Measurements from ENCODE around the gene R3HDM2.

R3HDM2 gene

DNA sequence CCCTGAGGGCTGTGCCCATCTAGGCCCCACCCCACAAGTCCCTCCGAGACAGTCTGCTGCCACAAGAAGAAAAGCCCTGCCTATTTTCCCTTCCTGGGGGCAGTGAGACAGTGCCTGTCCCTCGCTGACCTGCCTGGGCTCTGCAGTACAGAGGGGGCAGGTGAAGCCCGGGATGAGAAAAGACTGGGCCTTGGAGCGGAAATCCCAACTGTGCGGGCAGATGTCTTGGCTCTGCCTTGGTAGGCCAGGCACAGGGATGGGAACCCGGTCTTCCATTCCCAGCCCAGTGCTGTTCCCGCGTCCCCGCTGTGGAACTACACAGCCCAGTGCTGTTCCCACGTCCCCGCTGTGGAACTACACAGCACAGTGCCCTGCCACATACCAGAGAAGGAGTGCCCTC is 227.1 kb downstream of the R3HDM2 start:
- TF ChIP-seq, protein P1, sequence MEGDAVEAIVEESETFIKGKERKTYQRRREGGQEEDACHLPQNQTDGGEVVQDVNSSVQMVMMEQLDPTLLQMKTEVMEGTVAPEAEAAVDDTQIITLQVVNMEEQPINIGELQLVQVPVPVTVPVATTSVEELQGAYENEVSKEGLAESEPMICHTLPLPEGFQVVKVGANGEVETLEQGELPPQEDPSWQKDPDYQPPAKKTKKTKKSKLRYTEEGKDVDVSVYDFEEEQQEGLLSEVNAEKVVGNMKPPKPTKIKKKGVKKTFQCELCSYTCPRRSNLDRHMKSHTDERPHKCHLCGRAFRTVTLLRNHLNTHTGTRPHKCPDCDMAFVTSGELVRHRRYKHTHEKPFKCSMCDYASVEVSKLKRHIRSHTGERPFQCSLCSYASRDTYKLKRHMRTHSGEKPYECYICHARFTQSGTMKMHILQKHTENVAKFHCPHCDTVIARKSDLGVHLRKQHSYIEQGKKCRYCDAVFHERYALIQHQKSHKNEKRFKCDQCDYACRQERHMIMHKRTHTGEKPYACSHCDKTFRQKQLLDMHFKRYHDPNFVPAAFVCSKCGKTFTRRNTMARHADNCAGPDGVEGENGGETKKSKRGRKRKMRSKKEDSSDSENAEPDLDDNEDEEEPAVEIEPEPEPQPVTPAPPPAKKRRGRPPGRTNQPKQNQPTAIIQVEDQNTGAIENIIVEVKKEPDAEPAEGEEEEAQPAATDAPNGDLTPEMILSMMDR (conservative IDR thresholded peaks at IDR 0.05; ENCODE audit: low read depth, low read length): no peak
- no peak for DNase-seq (ENCODE audit: low read depth)
- no peak overlapping the region for H3K4me3 ChIP-seq (ENCODE audit: low read depth, low read length)

Measured in choroid plexus epithelial cell (primary cell).